HepG2 (cell line): ENCODE results near the gene CASD1. TPM values are rescaled to one million over a fixed set of nuclear protein-coding genes. Genes with fewer than 3 reads are reported as not detected.
A peak's percentile ranks its signal among the peaks of the same experiment; 100 is the strongest.

Source experiments
- ATAC-seq: fragments of 200-7000 bp; cut with Tn5 transposase; 3 replicates; pipeline ENCODE4 v1.9.1; 2020; ENCODE audit warnings: mild to moderate bottlenecking, moderate library complexity
- BruUV-seq: library from RNA; stranded (reverse); fragments of 400-500 nt; replicated peaks from 2 replicates; lab custom pipeline; 2021; lab: Mats Ljungman, UMichigan
- CTCF ChIA-PET: fragments of 300-600 bp; formaldehyde crosslinking; extraction: SDS; loops from one replicate; lab custom pipeline; 2021; ENCODE audit warnings: low total read pairs, inconsistent platforms, low intra/inter-chr PET ratio; lab: Yijun Ruan, JAX
- POLR2A ChIA-PET: fragments of 350-600 bp; sonication (Branson Sonifier 250); formaldehyde crosslinking; loops from one replicate; lab custom pipeline; 2020; ENCODE audit warnings: antibody characterized with exemption, inconsistent platforms; lab: Yijun Ruan, JAX
- DNase-seq: peaks from one replicate; pipeline ENCODE4 v3.0.0-alpha.2; 2015; ENCODE audit warnings: low spot score
- FAIRE-seq: peaks from 3 replicates; lab custom pipeline; 2011; peaks lifted over from hg19 to GRCh38; lab: Jason Lieb, UNC
- H2AFZ ChIP-seq: one replicate; pipeline ENCODE4 v1.6.1; 2011; ENCODE audit warnings: low read length, inconsistent platforms
- H3K27ac ChIP-seq: fragments of 300-600 bp; 3 replicates; pipeline ENCODE4 v1.8.0; 2011; ENCODE audit warnings: mixed run types, mild to moderate bottlenecking, mixed read lengths, low read length, inconsistent platforms; ENCODE audit not compliant: insufficient read depth; ENCODE audit errors: extremely low read length
- H3K27me3 ChIP-seq, 2 experiments: fragments of 200-600 bp in 1 of 2; 2 replicates in 1 of 2; 3 replicates in 1 of 2; pipeline versions ENCODE4 v1.6.0 to v1.8.0; 2011; ENCODE audit warnings: low read length in 2 of 2, mild to moderate bottlenecking in 2 of 2, moderate library complexity in 2 of 2, inconsistent platforms in 1 of 2; ENCODE audit not compliant: insufficient read depth in 2 of 2, control insufficient read depth in 1 of 2
- H3K36me3 ChIP-seq, 2 experiments: fragments of 200-600 bp in 1 of 2; replicated peaks in 1 of 2; 2 replicates in 1 of 2; 3 replicates in 1 of 2; pipeline versions ENCODE4 v1.5.1 to v1.8.0; 2011; ENCODE audit warnings: low read length in 2 of 2, inconsistent platforms in 1 of 2; ENCODE audit not compliant: insufficient read depth in 2 of 2, control insufficient read depth in 1 of 2
- H3K4me1 ChIP-seq: 2 replicates; pipeline ENCODE4 v1.5.1; 2012; ENCODE audit warnings: low read length, inconsistent platforms; ENCODE audit not compliant: insufficient read depth
- H3K4me2 ChIP-seq: 2 replicates; pipeline ENCODE4 v1.6.0; 2011; ENCODE audit warnings: low read depth, low read length, inconsistent platforms
- H3K4me3 ChIP-seq, 3 experiments: fragments of 200-600 bp in 1 of 3; sonication (generic), shearing (Covaris generic) in 1 of 3; replicated peaks in 1 of 3; 2 replicates each; pipeline ENCODE4 v1.5.1; 2011 to 2016; ENCODE audit warnings: low read length in 3 of 3, inconsistent platforms in 2 of 3, low read depth in 2 of 3, mild to moderate bottlenecking in 2 of 3, control low read depth in 1 of 3, mixed read lengths in 1 of 3; ENCODE audit not compliant: insufficient read depth in 1 of 3
- H3K79me2 ChIP-seq: one replicate; pipeline ENCODE4 v1.6.1; 2011; ENCODE audit warnings: low read length, inconsistent platforms; ENCODE audit not compliant: insufficient read depth
- H3K9ac ChIP-seq: 2 replicates; pipeline ENCODE4 v1.6.0; 2011; ENCODE audit warnings: mild to moderate bottlenecking, low read depth, low read length, inconsistent platforms; ENCODE audit not compliant: insufficient read depth
- H3K9me3 ChIP-seq: 2 replicates; pipeline ENCODE4 v1.5.1; 2012; ENCODE audit warnings: mild to moderate bottlenecking, low read length
- H4K20me1 ChIP-seq: 2 replicates; pipeline ENCODE4 v1.6.0; 2011; ENCODE audit warnings: inconsistent platforms, mild to moderate bottlenecking, low read length, moderate library complexity; ENCODE audit not compliant: insufficient read depth
- ATF7 ChIP-seq, 2 experiments: fragments of 450-650 bp in 1 of 2; sonication (generic) in 1 of 2; formaldehyde crosslinking in 1 of 2; IDR thresholded peaks; 2 replicates each; pipeline versions ENCODE4 v1.4.0 to v1.6.1; 2016 to 2020; ENCODE audit warnings: antibody characterized with exemption in 1 of 2, mild to moderate bottlenecking in 1 of 2, missing genetic modification reagents in 1 of 2
- MLX ChIP-seq: IDR thresholded peaks from 2 replicates; pipeline ENCODE4 v1.6.1; 2016
- POGZ ChIP-seq: sonication (generic); formaldehyde crosslinking; IDR thresholded peaks from 2 replicates; pipeline ENCODE4 v1.4.0; 2020; ENCODE audit warnings: mild to moderate bottlenecking, missing genetic modification reagents
- SP4 ChIP-seq: sonication (generic); formaldehyde crosslinking; IDR thresholded peaks from 2 replicates; pipeline ENCODE4 v1.8.1; 2023; ENCODE audit warnings: mild to moderate bottlenecking, missing genetic modification reagents
- TBX2 ChIP-seq: sonication (generic); formaldehyde crosslinking; IDR thresholded peaks from 2 replicates; pipeline ENCODE4 v1.5.0; 2020; ENCODE audit warnings: missing genetic modification reagents, mild to moderate bottlenecking, borderline replicate concordance
- ZMYM4 ChIP-seq: sonication (generic); formaldehyde crosslinking; IDR thresholded peaks from 2 replicates; pipeline ENCODE4 v1.8.1; 2023; ENCODE audit warnings: mild to moderate bottlenecking, missing genetic modification reagents
- ZNF674 ChIP-seq: sonication (generic); formaldehyde crosslinking; IDR thresholded peaks from 2 replicates; pipeline ENCODE4 v1.5.0; 2020; ENCODE audit warnings: low read depth, mild to moderate bottlenecking, missing genetic modification reagents
- in situ Hi-C: cut with HindIII; loops from 2 replicates; pipeline ENCODE4 v1.10.0; 2017; ENCODE audit warnings: low pct_unique_long_range_greater_than_20kb; ENCODE audit not compliant: extremely low pct_ligation_motif_present
- intact Hi-C: fragments of 100-400 bp; cut with micrococcal nuclease; formaldehyde crosslinking; loops from one replicate; pipeline ENCODE4 v1.10.0; 2022; ENCODE audit not compliant: unreplicated experiment
- polyA plus RNA-seq, 8 experiments: library from polyadenylated mRNA; depleted of rRNA in 3 of 8; stranded (reverse) in 7 of 8; unstranded in 1 of 8; fragments of >200 nt; fragmentation: Illumina TruSeq in 4 of 8; extraction: Trizol in 4 of 8; gene quantifications; 2 replicates each; pipeline versions ENCODE4 v1.2.1 to v1.2.3, GENCODE V29; 2011 to 2016; ENCODE audit warnings: low read depth in 4 of 8, missing spikeins in 1 of 8, mixed read lengths in 1 of 8; ENCODE audit not compliant: insufficient read depth in 1 of 8
- total RNA-seq, 5 experiments: library from RNA; depleted of rRNA; stranded (reverse); fragments of >200 nt; fragmentation: Illumina TruSeq; extraction: Trizol; gene quantifications; 2 replicates each; pipeline ENCODE4 v1.2.3, GENCODE V29; 2016; ENCODE audit warnings: low read depth in 1 of 5
- TF ChIP-seq, protein P1 (sequence below): IDR thresholded peaks from 2 replicates; pipeline ENCODE4 v1.6.1; 2018; ENCODE audit warnings: missing genetic modification reagents
- TF ChIP-seq, protein P2 (sequence below): sonication (generic); formaldehyde crosslinking; IDR thresholded peaks from 2 replicates; pipeline ENCODE4 v1.4.0; 2020; ENCODE audit warnings: missing genetic modification reagents, borderline replicate concordance

Gene CASD1
- total and polyA plus RNA-seq, 2 of the 13 experiments (the other 11 are each of a cell fraction or from before 2014, with no cell fraction given): 22.9 to 32.6 TPM

DNA sequence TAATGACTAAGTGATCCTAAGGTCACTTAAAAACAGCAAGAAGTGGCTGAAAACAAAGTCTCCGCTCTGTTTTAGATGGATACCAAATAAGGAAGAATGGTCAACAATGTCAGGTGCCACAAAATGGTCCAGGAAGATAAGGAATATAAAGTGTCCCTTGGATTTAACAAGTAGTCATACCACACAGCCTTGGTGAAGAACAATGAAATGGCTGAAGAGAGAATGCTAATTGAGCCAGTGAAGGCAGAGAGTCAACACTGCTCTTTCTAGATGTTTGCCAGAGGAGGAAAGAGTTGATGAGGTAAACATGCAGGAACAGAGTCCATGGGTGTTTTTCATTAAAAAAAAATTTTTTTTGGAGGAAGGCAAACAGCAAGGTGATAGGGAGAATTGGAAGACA, 2.1 kb upstream of the CASD1 start (continued):
- TF ChIP-seq, protein P1, sequence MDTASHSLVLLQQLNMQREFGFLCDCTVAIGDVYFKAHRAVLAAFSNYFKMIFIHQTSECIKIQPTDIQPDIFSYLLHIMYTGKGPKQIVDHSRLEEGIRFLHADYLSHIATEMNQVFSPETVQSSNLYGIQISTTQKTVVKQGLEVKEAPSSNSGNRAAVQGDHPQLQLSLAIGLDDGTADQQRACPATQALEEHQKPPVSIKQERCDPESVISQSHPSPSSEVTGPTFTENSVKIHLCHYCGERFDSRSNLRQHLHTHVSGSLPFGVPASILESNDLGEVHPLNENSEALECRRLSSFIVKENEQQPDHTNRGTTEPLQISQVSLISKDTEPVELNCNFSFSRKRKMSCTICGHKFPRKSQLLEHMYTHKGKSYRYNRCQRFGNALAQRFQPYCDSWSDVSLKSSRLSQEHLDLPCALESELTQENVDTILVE (CRISPR knock-in tag): 0 out of 2 replicates have a peak, but pooled peaks have one; percentile 26
- TF ChIP-seq ZMYM4 (CRISPR knock-in tag) (peak; percentile 58), TBX2 (CRISPR knock-in tag) (peak; percentile 53; the same call in 1 of the 2 replicates), ZNF674 (no peak), MLX (CRISPR knock-in tag) (0 out of 2 replicates have a peak, but pooled peaks have one; percentile 38), SP4 (CRISPR knock-in tag) (no peak)
- TF ChIP-seq, protein P2, sequence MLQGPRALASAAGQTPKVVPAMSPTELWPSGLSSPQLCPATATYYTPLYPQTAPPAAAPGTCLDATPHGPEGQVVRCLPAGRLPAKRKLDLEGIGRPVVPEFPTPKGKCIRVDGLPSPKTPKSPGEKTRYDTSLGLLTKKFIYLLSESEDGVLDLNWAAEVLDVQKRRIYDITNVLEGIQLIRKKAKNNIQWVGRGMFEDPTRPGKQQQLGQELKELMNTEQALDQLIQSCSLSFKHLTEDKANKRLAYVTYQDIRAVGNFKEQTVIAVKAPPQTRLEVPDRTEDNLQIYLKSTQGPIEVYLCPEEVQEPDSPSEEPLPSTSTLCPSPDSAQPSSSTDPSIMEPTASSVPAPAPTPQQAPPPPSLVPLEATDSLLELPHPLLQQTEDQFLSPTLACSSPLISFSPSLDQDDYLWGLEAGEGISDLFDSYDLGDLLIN (CRISPR knock-in tag): no peak

GRCh38 chr7:94507962-94508361, 1.6 kb upstream of the CASD1 start:
- no peaks in the 10 kb centered on the region; the same call in 1 of the 2 replicates for H4K20me1 ChIP-seq
- DNase-seq: no peak
- TF ChIP-seq ATF7 (IDR thresholded peaks at IDR 0.05) (peak; percentile 67), ATF7 (CRISPR knock-in tag; IDR thresholded peaks at IDR 0.05) (no peak), POGZ (CRISPR knock-in tag) (no peak)
- ChIA-PET POLR2A (no interaction called here), CTCF (no interaction called here)
- peak overlapping the region; percentile 20 for H3K27ac ChIP-seq
- no TSS peak for BruUV-seq
- no peaks in the 10 kb centered on the region for H3K9me3 ChIP-seq
- peaks cover 28% of the 10 kb centered on the region for H3K79me2 ChIP-seq
- H3K4me1 ChIP-seq: peaks cover 57% of the 10 kb centered on the region
- H3K27me3 ChIP-seq: no peaks in the 10 kb centered on the region
- no peak for ATAC-seq
- H3K36me3 ChIP-seq: no peaks in the 10 kb centered on the region
- peak overlapping the region; percentile 55; the same call in 1 of the 2 replicates for H3K4me2 ChIP-seq
- in situ Hi-C loops: no loop called here
- H2AFZ ChIP-seq: no peak overlapping the region
- no peak overlapping the region for H3K9ac ChIP-seq
- intact Hi-C loops: no loop called here
- no peak overlapping the region for H3K4me3 ChIP-seq
- no peak for FAIRE-seq
